Measurements from ENCODE around the gene NOL6.
"Not testable (repeated sequence)": the region's sequence is repeated elsewhere in the genome, so short reads cannot be mapped to it uniquely, and the experiment has no call there.

NOL6 gene, protein sequence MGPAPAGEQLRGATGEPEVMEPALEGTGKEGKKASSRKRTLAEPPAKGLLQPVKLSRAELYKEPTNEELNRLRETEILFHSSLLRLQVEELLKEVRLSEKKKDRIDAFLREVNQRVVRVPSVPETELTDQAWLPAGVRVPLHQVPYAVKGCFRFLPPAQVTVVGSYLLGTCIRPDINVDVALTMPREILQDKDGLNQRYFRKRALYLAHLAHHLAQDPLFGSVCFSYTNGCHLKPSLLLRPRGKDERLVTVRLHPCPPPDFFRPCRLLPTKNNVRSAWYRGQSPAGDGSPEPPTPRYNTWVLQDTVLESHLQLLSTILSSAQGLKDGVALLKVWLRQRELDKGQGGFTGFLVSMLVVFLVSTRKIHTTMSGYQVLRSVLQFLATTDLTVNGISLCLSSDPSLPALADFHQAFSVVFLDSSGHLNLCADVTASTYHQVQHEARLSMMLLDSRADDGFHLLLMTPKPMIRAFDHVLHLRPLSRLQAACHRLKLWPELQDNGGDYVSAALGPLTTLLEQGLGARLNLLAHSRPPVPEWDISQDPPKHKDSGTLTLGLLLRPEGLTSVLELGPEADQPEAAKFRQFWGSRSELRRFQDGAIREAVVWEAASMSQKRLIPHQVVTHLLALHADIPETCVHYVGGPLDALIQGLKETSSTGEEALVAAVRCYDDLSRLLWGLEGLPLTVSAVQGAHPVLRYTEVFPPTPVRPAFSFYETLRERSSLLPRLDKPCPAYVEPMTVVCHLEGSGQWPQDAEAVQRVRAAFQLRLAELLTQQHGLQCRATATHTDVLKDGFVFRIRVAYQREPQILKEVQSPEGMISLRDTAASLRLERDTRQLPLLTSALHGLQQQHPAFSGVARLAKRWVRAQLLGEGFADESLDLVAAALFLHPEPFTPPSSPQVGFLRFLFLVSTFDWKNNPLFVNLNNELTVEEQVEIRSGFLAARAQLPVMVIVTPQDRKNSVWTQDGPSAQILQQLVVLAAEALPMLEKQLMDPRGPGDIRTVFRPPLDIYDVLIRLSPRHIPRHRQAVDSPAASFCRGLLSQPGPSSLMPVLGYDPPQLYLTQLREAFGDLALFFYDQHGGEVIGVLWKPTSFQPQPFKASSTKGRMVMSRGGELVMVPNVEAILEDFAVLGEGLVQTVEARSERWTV

DNA sequence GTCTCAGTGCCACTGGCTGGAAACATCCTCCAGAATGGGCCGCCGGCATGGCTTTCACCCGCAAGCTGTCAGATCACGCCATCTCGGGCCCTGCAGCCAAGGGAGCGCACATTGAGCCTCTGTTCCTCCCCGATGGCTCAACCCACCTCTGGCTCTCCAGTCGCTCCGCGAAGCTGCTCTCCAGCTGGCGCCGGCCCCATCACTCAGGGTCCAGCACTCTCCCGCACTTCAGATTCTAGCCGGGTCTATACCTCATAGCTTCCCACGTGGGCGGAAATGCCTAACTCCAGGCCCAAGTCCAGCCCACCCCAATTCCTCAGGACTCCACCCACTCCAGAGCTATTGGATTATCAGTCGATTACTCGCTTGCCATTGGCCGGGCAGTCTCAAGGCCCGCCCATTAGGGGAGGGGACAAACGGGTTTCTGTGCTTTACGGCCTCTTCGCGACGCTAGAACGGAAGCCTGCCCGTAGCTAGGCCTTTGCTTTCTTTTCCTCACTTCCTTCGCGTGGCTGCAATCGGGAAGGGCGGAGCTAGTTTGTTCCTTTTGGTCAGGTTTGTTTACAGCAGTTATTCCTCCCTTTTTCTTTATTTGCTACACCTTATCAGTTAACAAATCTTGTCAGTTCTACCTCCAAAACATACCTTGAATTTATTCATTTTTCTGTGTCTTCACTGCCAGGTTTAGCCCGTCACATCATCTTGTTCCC lies at the start of gene NOL6:
NOL6 (minus strand) TSS at position 282 of the 710 bp plus-strand sequence; CDS start at position 200, 82 bp downstream.
- TF ChIP-seq OSR1 (CRISPR knock-in tag; IDR thresholded peaks at IDR 0.05) (no peak), ZNF70 (CRISPR knock-in tag; IDR thresholded peaks at IDR 0.05) (no peak), ZFP30 (CRISPR knock-in tag; IDR thresholded peaks at IDR 0.05) (no peak), ZNF8 (CRISPR knock-in tag; IDR thresholded peaks at IDR 0.05) (no peak), RARB (CRISPR knock-in tag; IDR thresholded peaks at IDR 0.05) (no peak)
- TF ChIP-seq, protein P1, sequence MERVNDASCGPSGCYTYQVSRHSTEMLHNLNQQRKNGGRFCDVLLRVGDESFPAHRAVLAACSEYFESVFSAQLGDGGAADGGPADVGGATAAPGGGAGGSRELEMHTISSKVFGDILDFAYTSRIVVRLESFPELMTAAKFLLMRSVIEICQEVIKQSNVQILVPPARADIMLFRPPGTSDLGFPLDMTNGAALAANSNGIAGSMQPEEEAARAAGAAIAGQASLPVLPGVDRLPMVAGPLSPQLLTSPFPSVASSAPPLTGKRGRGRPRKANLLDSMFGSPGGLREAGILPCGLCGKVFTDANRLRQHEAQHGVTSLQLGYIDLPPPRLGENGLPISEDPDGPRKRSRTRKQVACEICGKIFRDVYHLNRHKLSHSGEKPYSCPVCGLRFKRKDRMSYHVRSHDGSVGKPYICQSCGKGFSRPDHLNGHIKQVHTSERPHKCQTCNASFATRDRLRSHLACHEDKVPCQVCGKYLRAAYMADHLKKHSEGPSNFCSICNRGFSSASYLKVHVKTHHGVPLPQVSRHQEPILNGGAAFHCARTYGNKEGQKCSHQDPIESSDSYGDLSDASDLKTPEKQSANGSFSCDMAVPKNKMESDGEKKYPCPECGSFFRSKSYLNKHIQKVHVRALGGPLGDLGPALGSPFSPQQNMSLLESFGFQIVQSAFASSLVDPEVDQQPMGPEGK (CRISPR knock-in tag; IDR thresholded peaks at IDR 0.05; ENCODE audit: borderline replicate concordance): no peak
- TF ChIP-seq, protein P2, sequence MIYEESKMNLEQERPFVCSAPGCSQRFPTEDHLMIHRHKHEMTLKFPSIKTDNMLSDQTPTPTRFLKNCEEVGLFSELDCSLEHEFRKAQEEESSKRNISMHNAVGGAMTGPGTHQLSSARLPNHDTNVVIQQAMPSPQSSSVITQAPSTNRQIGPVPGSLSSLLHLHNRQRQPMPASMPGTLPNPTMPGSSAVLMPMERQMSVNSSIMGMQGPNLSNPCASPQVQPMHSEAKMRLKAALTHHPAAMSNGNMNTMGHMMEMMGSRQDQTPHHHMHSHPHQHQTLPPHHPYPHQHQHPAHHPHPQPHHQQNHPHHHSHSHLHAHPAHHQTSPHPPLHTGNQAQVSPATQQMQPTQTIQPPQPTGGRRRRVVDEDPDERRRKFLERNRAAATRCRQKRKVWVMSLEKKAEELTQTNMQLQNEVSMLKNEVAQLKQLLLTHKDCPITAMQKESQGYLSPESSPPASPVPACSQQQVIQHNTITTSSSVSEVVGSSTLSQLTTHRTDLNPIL (CRISPR knock-in tag; IDR thresholded peaks at IDR 0.05; ENCODE audit: low read depth): no peak
- TF ChIP-seq, protein P3, sequence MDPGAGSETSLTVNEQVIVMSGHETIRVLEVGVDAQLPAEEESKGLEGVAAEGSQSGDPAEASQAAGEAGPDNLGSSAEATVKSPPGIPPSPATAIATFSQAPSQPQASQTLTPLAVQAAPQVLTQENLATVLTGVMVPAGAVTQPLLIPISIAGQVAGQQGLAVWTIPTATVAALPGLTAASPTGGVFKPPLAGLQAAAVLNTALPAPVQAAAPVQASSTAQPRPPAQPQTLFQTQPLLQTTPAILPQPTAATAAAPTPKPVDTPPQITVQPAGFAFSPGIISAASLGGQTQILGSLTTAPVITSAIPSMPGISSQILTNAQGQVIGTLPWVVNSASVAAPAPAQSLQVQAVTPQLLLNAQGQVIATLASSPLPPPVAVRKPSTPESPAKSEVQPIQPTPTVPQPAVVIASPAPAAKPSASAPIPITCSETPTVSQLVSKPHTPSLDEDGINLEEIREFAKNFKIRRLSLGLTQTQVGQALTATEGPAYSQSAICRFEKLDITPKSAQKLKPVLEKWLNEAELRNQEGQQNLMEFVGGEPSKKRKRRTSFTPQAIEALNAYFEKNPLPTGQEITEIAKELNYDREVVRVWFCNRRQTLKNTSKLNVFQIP (CRISPR knock-in tag; IDR thresholded peaks at IDR 0.05; ENCODE audit: borderline replicate concordance, low read depth): no peak
- peak; percentile 99 for ATAC-seq

DNA sequence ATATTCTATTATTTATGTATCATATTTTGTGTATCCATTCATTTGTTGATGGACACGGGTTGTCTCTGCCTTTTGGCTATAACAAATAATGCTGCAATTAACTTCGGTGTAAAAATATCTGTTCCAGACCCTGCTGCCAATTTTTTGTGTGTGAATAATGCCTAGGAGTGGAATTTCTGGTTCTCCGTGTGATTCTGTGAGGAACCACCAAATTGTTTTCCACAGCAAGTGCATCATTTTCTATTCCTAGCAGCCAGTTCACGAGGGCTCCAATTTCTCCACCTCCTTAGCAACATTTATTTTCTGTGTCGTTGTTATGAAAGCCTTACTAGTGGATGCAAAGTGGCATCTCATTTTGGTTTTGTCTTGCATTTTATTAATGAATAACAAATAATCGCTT lies 48.1 kb upstream of the NOL6 start:
- not testable (repeated sequence) for ATAC-seq

DNA sequence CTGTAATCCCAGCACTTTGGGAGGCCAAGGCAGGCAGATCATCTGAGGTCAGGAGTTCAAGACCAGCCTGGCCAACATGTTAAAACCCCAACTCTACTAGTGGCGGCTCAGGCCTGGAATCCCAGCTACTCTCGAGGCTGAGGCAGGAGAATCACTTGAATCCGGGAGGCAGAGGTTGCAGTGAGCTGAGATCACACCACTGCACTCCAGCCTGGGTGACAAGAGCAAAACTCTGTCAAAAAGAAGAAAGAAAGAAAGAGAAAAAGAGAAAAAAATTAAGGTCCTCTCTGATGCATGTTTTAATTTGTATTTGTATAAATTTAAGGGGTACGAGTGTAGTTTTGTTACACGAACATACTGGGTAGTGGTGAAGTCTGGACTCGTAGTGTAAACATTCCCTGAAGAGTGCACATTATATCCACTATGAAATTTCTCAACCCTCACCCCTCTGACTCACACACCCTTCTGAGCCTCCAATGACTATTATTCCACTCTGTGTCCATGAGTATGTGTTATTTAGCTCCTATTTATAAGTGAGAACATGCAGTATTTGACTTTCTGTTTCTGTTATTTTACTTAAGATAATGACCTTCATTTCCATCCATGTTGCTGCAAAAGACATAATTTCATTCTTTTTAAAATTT lies 44.3 kb upstream of the NOL6 start:
- ATAC-seq: not testable (repeated sequence)

DNA sequence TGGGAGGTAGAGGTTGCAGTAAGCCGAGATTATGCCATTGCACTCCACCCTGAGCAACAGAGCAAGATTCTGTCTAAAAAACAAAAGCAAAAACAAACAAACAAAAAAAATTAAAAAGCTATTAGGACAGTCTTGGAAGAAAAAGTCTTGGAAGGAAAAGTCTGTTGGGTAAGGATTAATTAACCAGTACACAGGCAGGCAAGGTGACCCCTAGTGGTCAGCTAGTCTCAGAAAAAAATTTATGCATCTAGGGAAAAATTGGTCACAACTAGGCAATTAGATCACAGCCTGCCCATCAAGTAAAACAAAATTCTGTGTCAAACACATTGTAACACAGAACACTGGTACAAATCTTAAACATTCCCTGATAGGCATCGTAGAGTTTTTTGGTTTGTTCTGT lies 43.6 kb upstream of the NOL6 start:
- peak; percentile 87 for ATAC-seq
- TF ChIP-seq BACH2 (CRISPR knock-in tag; IDR thresholded peaks at IDR 0.05; ENCODE audit: borderline replicate concordance) (no peak), ZC3H10 (CRISPR knock-in tag; IDR thresholded peaks at IDR 0.05) (no peak), SNAI2 (CRISPR knock-in tag; IDR thresholded peaks at IDR 0.05) (no peak), CSRNP3 (CRISPR knock-in tag; IDR thresholded peaks at IDR 0.05) (no peak), ZNF8 (CRISPR knock-in tag; IDR thresholded peaks at IDR 0.05) (no peak), RARB (CRISPR knock-in tag; IDR thresholded peaks at IDR 0.05) (no peak)

- ATAC-seq: not testable (repeated sequence)
Measured at GRCh38 chr9:33516397-33516796, 42.7 kb upstream of the NOL6 start.

- not testable (repeated sequence) for ATAC-seq
Measured at GRCh38 chr9:33515342-33515995, 41.7 kb upstream of the NOL6 start.

GRCh38 chr9:33512535-33512934 lies 38.8 kb upstream of the NOL6 start:
- ATAC-seq: not testable (repeated sequence)

Measured in SK-N-SH treated with all-trans-retinoic acid at 6 μM for 48 hours (cell line).